Smooth muscle cell (in vitro differentiated cells): ENCODE measurements around the gene BTBD17. TPM values are rescaled to one million over a fixed set of nuclear protein-coding genes. Genes with fewer than 3 reads are reported as not detected.

Experiments used
- DNase-seq: peaks from one replicate; lab custom pipeline; 2025; ENCODE audit not compliant: unreplicated experiment; lab: John Stamatoyannopoulos, UW
- H2AFZ ChIP-seq: fragments of 200-600 bp; sonication (generic); 2 replicates; pipeline ENCODE4 v1.6.0; 2016; ENCODE audit warnings: antibody characterized with exemption, low read depth, mild to moderate bottlenecking
- H3F3A ChIP-seq: fragments of 200-600 bp; sonication (generic); 2 replicates; pipeline ENCODE4 v1.6.0; 2017; ENCODE audit warnings: antibody characterized with exemption, low read depth
- H3K27ac ChIP-seq: fragments of 200-600 bp; sonication (generic); 2 replicates; pipeline ENCODE4 v1.5.1; 2016; ENCODE audit warnings: low read depth, mild to moderate bottlenecking
- H3K27me3 ChIP-seq: fragments of 200-600 bp; sonication (generic); 2 replicates; pipeline ENCODE4 v1.6.1; 2016; ENCODE audit warnings: low read depth, mild to moderate bottlenecking
- H3K36me3 ChIP-seq: fragments of 200-600 bp; sonication (generic); 2 replicates; pipeline ENCODE4 v1.5.1; 2016; ENCODE audit warnings: low read depth
- H3K4me1 ChIP-seq: fragments of 200-600 bp; sonication (generic); 2 replicates; pipeline ENCODE4 v1.5.1; 2016; ENCODE audit warnings: low read depth
- H3K4me2 ChIP-seq: fragments of 200-600 bp; sonication (generic); 2 replicates; pipeline ENCODE4 v1.6.0; 2016; ENCODE audit warnings: mild to moderate bottlenecking
- H3K4me3 ChIP-seq: fragments of 200-600 bp; sonication (generic); 2 replicates; pipeline ENCODE4 v1.5.1; 2016; ENCODE audit warnings: mild to moderate bottlenecking
- H3K79me2 ChIP-seq: fragments of 200-600 bp; sonication (generic); 2 replicates; pipeline ENCODE4 v1.6.0; 2016; ENCODE audit warnings: low read depth, mild to moderate bottlenecking
- H3K9ac ChIP-seq: fragments of 200-600 bp; sonication (generic); 2 replicates; pipeline ENCODE4 v1.6.0; 2016; ENCODE audit warnings: low read depth
- H3K9me3 ChIP-seq: fragments of 200-600 bp; sonication (generic); replicated peaks from 2 replicates; pipeline ENCODE4 v1.5.1; 2016; ENCODE audit warnings: low read depth
- H4K20me1 ChIP-seq: fragments of 200-600 bp; sonication (generic); 2 replicates; pipeline ENCODE4 v1.6.0; 2016; ENCODE audit warnings: low read depth
- CTCF ChIP-seq: fragments of 200-600 bp; sonication (generic); IDR thresholded peaks from 2 replicates; pipeline ENCODE4 v1.5.1; 2017; ENCODE audit warnings: borderline replicate concordance, mild to moderate bottlenecking, antibody characterized with exemption; ENCODE audit not compliant: insufficient read depth, poor library complexity, severe bottlenecking
- WGBS: methylation state at CpG from one replicate; pipeline ENCODE4 v1.1.7; 2016; ENCODE audit warnings: low lambda C conversion rate; 5-methylcytosine and 5-hydroxymethylcytosine counted together
- polyA plus RNA-seq: library from polyadenylated mRNA; unstranded; fragments of >200 nt; fragmentation: Nextera tagmentation; extraction: Ambion mirVana; gene quantifications from 2 replicates; pipeline ENCODE4 v1.2.1, GENCODE V29; 2016
- total RNA-seq: library from RNA; depleted of rRNA; stranded (reverse); fragments of >200 nt; gene quantifications from 2 replicates; pipeline ENCODE4 v1.2.3, GENCODE V29; 2014

BTBD17 gene
- total and polyA plus RNA-seq, 2 experiments from 2014 or later = not detected

DNA sequence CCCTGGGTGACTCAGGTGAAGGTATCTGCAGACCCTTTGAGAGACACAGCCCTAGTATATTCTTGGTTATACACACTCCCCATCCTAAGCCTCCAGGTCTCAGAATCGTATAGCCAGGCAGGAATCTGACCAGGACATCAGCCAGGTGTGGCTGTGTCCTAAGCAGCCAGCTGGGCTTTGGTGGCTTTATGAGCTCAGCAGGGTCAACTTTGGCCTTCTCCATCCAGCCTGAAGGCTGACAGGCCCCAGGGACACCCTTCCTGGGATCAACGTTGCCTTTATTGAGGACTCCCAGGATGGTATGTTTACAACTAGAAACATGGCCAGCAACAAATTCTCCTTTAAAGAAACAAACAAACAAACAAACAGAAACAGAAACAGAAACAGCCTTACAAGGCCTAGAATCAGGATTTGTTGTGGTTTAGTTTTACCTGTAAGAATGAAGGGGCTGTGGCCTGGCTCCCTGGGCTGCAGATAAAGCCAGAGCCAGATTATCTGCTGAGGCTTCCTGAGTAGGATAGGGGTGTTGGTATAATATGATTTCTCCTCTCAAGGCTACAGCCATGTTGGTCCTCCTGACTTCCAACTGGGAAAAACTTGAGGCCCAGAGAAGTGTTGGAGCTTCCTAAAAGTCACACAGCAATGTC, 27.2 kb downstream of the BTBD17 start:
- H4K20me1 ChIP-seq = no peaks in the 10 kb centered on the region
- H3K4me1 ChIP-seq = no peaks in the 10 kb centered on the region
- no peak for DNase-seq
- no peaks in the 10 kb centered on the region for H3F3A ChIP-seq
- H3K27me3 ChIP-seq = peaks cover 16% of the 10 kb centered on the region
- no peak overlapping the region for H3K9ac ChIP-seq
- H3K79me2 ChIP-seq = no peaks in the 10 kb centered on the region
- WGBS = 94% methylated on average over 2 of the region's 2 CpGs
- H3K9me3 ChIP-seq = no peaks in the 10 kb centered on the region
- no peak overlapping the region for H3K4me2 ChIP-seq
- H3K4me3 ChIP-seq = no peak overlapping the region
- no peak overlapping the region for H3K27ac ChIP-seq
- H2AFZ ChIP-seq = no peak overlapping the region
- TF ChIP-seq CTCF = no peak
- no peaks in the 10 kb centered on the region for H3K36me3 ChIP-seq

- DNase-seq = no peak
- Histone ChIP-seq H3K4me3 (no peak overlapping the region), H3K79me2 (no peaks in the 10 kb centered on the region), H4K20me1 (no peaks in the 10 kb centered on the region), H3F3A (no peaks in the 10 kb centered on the region), H3K4me2 (no peak overlapping the region), H3K36me3 (no peaks in the 10 kb centered on the region), H3K9me3 (no peaks in the 10 kb centered on the region), H3K27me3 (peaks cover 18% of the 10 kb centered on the region), H2AFZ (no peak overlapping the region), H3K9ac (no peak overlapping the region), H3K27ac (no peak overlapping the region), H3K4me1 (no peaks in the 10 kb centered on the region)
- no peak for TF ChIP-seq CTCF
- 71% methylated on average over 11 of the region's 11 CpGs for WGBS
These were observed 28.8 kb downstream of the BTBD17 start for GRCh38 chr17:74332763-74333283.

DNA sequence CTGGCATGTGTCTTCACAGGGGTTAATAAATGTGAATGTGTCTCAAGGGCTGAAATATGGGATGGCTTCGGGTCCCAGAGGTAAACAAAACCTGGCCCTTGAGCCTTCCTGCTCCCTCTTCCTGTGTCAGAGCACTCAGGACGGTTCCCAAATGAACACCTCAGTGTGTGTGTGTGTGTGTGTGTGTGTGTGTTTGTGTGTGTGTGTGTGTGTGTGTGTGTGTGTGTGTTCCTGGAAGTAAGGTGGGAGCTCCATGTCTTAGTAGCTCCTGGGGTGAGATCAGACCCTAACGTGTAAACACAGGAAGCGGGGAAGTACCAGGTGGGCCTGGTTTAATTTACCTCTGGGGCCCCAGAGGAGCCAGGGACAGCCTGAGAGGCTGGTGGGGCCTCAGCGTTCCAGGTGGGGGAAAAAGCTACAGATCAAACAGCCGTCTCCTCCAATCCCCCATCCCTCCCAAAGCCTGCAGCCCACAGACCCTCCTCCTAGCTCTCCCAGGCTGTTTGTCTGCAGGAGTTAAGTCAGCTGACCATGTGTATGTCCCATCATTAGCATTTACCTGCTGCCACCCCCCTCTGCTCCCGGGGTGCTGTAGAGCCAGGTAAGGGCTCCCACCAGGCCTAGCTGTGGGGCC, 29.5 kb downstream of the BTBD17 start:
- Histone ChIP-seq H3K27me3 (peaks cover 22% of the 10 kb centered on the region), H3K9ac (no peak overlapping the region), H3K4me1 (no peaks in the 10 kb centered on the region), H3K36me3 (no peaks in the 10 kb centered on the region), H3K79me2 (no peaks in the 10 kb centered on the region), H3K27ac (no peak overlapping the region), H3K4me2 (no peak overlapping the region), H2AFZ (no peak overlapping the region), H3K4me3 (no peak overlapping the region), H3F3A (no peaks in the 10 kb centered on the region), H3K9me3 (no peaks in the 10 kb centered on the region), H4K20me1 (no peaks in the 10 kb centered on the region)
- no peak for DNase-seq
- WGBS = 75% methylated on average over 6 of the region's 7 CpGs
- TF ChIP-seq CTCF = no peak

DNA sequence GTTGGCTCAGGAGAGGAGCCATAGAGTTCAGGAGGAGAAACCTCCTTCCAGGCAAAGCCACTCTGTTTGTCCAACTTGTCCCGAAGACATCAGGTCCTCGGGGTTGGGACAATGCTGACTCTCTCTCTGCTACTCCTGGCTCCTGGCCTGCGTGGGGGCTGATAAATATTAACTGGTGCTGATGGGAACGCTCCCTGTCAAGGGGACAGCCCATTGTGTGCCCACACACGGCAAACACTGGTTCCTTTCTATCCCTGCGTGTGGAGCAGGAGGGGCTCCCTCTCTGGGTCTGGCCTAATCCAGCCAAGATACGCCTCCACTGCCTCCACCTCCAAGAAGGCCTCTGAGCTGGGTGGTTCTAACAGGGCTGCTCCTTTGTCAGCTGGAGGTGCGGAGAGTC, 31.2 kb downstream of the BTBD17 start:
- H3K4me1 ChIP-seq = peaks cover 8% of the 10 kb centered on the region
- H3K79me2 ChIP-seq = no peaks in the 10 kb centered on the region
- no peak for DNase-seq
- H3K9ac ChIP-seq = no peak overlapping the region
- H2AFZ ChIP-seq = no peak overlapping the region
- H3K4me2 ChIP-seq = no peak overlapping the region
- H3K27me3 ChIP-seq = peaks cover 35% of the 10 kb centered on the region
- 89% methylated on average over 8 of the region's 8 CpGs for WGBS
- no peaks in the 10 kb centered on the region for H3K9me3 ChIP-seq
- no peaks in the 10 kb centered on the region for H3K36me3 ChIP-seq
- H4K20me1 ChIP-seq = no peaks in the 10 kb centered on the region
- no peaks in the 10 kb centered on the region for H3F3A ChIP-seq
- TF ChIP-seq CTCF = no peak
- no peak overlapping the region for H3K27ac ChIP-seq
- H3K4me3 ChIP-seq = no peak overlapping the region
